Suprapubic skin (tissue), 4 donors: ENCODE data around the gene NPR2. TPM values are rescaled to one million over a fixed set of nuclear protein-coding genes. Genes with fewer than 3 reads are reported as not detected.

Experiments used
- DNase-seq, 2 donors: peaks; one replicate each; pipeline ENCODE4 v3.0.0-alpha.2; 2019; ENCODE audit warnings: low spot score in 2 of 2
- H3K27ac ChIP-seq: fragments of 200-600 bp; sonication (generic); one replicate; pipeline ENCODE4 v1.5.1; 2019
- H3K27me3 ChIP-seq: fragments of 200-600 bp; sonication (generic); one replicate; pipeline ENCODE4 v1.5.1; 2019
- H3K36me3 ChIP-seq: fragments of 200-600 bp; sonication (generic); one replicate; pipeline ENCODE4 v1.5.1; 2019
- H3K4me1 ChIP-seq: fragments of 200-600 bp; sonication (generic); one replicate; pipeline ENCODE4 v1.5.1; 2019
- H3K4me3 ChIP-seq: fragments of 200-600 bp; sonication (generic); one replicate; pipeline ENCODE4 v1.5.1; 2019; ENCODE audit warnings: mild to moderate bottlenecking
- H3K9me3 ChIP-seq: fragments of 200-600 bp; sonication (generic); one replicate; pipeline ENCODE4 v1.5.1; 2019
- CTCF ChIP-seq, 2 donors: fragments of 200-600 bp in 1 of 2; fragments of 450-650 bp in 1 of 2; sonication (generic) in 1 of 2; IDR thresholded peaks; one replicate each; pipeline ENCODE4 v1.5.1; 2016 to 2019; ENCODE audit warnings: antibody characterized with exemption in 2 of 2, mild to moderate bottlenecking in 1 of 2, moderate library complexity in 1 of 2
- EP300 ChIP-seq: sonication (generic); formaldehyde crosslinking; IDR thresholded peaks from one replicate; pipeline ENCODE4 v1.6.1; 2017; ENCODE audit warnings: antibody characterized with exemption
- POLR2A ChIP-seq, 2 donors: fragments of 450-650 bp; IDR thresholded peaks; one replicate each; pipeline ENCODE4 v1.6.1; 2017; ENCODE audit warnings: antibody characterized with exemption in 2 of 2, mild to moderate bottlenecking in 2 of 2, moderate library complexity in 2 of 2
- POLR2AphosphoS5 ChIP-seq, 3 donors: sonication (generic); formaldehyde crosslinking; IDR thresholded peaks; one replicate each; pipeline ENCODE4 v1.6.1; 2017; ENCODE audit warnings: antibody characterized with exemption in 3 of 3
- WGBS: methylation state at CpG from one replicate; pipeline ENCODE4 v1.1.5; 2018; 5-methylcytosine and 5-hydroxymethylcytosine counted together
- total RNA-seq, 4 donors: library from RNA; depleted of rRNA; stranded (reverse); fragments of >200 nt; gene quantifications; one replicate each; pipeline ENCODE4 v1.1.0, GENCODE V29; 2016

The NPR2 gene
- total RNA-seq, 4 donors from 2014 or later: 8.4 to 26.1 (median 18.2) TPM

GRCh38 chr9:35800530-35800929, 9.1 kb downstream of the NPR2 start:
- Histone ChIP-seq H3K9me3 (no peaks in the 10 kb centered on the region), H3K4me3 (no peak overlapping the region), H3K27me3 (no peaks in the 10 kb centered on the region), H3K27ac (no peak overlapping the region), H3K36me3 (peaks cover 23% of the 10 kb centered on the region), H3K4me1 (no peaks in the 10 kb centered on the region)
- WGBS: 79% methylated on average over 7 of the region's 7 CpGs
- no peak for DNase-seq
- TF ChIP-seq POLR2A (IDR thresholded peaks at IDR 0.05) (no peak), POLR2AphosphoS5 (IDR thresholded peaks at IDR 0.05) (no peak), EP300 (no peak), CTCF (IDR thresholded peaks at IDR 0.05) (no peak)

- H3K9me3 ChIP-seq: no peaks in the 10 kb centered on the region
- peaks cover 33% of the 10 kb centered on the region for H3K36me3 ChIP-seq
- WGBS: 97% methylated on average over 13 of the region's 13 CpGs
- TF ChIP-seq POLR2A (IDR thresholded peaks at IDR 0.05): no peak
- TF ChIP-seq EP300: no peak
- TF ChIP-seq CTCF (IDR thresholded peaks at IDR 0.05): no peak
- TF ChIP-seq POLR2AphosphoS5 (IDR thresholded peaks at IDR 0.05): no peak
- H3K27me3 ChIP-seq: no peaks in the 10 kb centered on the region
- H3K27ac ChIP-seq: no peak overlapping the region
- no peak overlapping the region for H3K4me3 ChIP-seq
- DNase-seq: no peak
- no peaks in the 10 kb centered on the region for H3K4me1 ChIP-seq
These were observed 10.1 kb downstream of the NPR2 start for GRCh38 chr9:35801328-35802128.

GRCh38 chr9:35806101-35806500, 14.7 kb downstream of the NPR2 start:
- no peak for DNase-seq

DNA sequence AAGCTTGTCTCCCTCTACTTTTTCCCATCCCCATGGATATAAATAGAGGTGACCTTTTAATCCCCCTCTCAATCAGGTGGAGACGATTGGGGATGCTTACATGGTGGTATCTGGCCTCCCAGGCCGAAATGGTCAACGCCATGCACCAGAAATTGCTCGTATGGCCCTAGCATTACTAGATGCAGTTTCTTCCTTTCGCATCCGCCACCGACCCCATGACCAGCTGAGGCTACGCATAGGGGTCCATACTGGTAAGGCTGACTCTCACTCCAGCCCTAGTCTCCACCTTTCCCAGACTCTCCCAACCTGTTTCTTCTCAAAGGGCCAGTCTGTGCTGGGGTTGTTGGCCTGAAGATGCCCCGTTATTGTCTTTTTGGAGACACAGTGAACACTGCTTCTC, 17.0 kb downstream of the NPR2 start:
- no peaks in the 10 kb centered on the region for H3K9me3 ChIP-seq
- DNase-seq: no peak
- TF ChIP-seq EP300 (no peak), CTCF (IDR thresholded peaks at IDR 0.05) (no peak), POLR2AphosphoS5 (IDR thresholded peaks at IDR 0.05) (no peak), POLR2A (IDR thresholded peaks at IDR 0.05) (no peak)
- no peak overlapping the region for H3K4me3 ChIP-seq
- WGBS: 91% methylated on average over 9 of the region's 9 CpGs
- H3K4me1 ChIP-seq: peaks cover 21% of the 10 kb centered on the region
- H3K36me3 ChIP-seq: peaks cover 26% of the 10 kb centered on the region
- H3K27ac ChIP-seq: no peak overlapping the region
- H3K27me3 ChIP-seq: no peaks in the 10 kb centered on the region

More at GRCh38 chr9:35806101-35806500, 14.7 kb downstream of the NPR2 start:
- no peaks in the 10 kb centered on the region for H3K9me3 ChIP-seq
- H3K27ac ChIP-seq: no peak overlapping the region
- H3K36me3 ChIP-seq: peaks cover 44% of the 10 kb centered on the region
- no peaks in the 10 kb centered on the region for H3K4me1 ChIP-seq
- 93% methylated on average over 8 of the region's 8 CpGs for WGBS
- H3K4me3 ChIP-seq: no peak overlapping the region
- no peaks in the 10 kb centered on the region for H3K27me3 ChIP-seq
- no peak for TF ChIP-seq POLR2A (IDR thresholded peaks at IDR 0.05)
- no peak for TF ChIP-seq CTCF (IDR thresholded peaks at IDR 0.05)
- no peak for TF ChIP-seq POLR2AphosphoS5 (IDR thresholded peaks at IDR 0.05)
- no peak for TF ChIP-seq EP300

- TF ChIP-seq POLR2AphosphoS5 (IDR thresholded peaks at IDR 0.05): no peak
- no peak for TF ChIP-seq CTCF (IDR thresholded peaks at IDR 0.05)
- TF ChIP-seq EP300: no peak
- TF ChIP-seq POLR2A (IDR thresholded peaks at IDR 0.05): no peak
- peak in 1 of 2 donors; percentile 52 for DNase-seq
- WGBS: 95% methylated on average over 7 of the region's 7 CpGs
- H3K36me3 ChIP-seq: peaks cover 26% of the 10 kb centered on the region
- no peaks in the 10 kb centered on the region for H3K27me3 ChIP-seq
- no peak overlapping the region for H3K4me3 ChIP-seq
- no peak overlapping the region for H3K27ac ChIP-seq
- H3K9me3 ChIP-seq: no peaks in the 10 kb centered on the region
- peaks cover 32% of the 10 kb centered on the region for H3K4me1 ChIP-seq
These were observed 18.7 kb downstream of the NPR2 start for GRCh38 chr9:35810122-35810521.
